Keratinocyte (primary cell): Measurements from ENCODE around the gene ECHDC3. TPM values are rescaled to one million over a fixed set of nuclear protein-coding genes. Genes with fewer than 3 reads are reported as not detected.

ENCODE experiments used
- DNase-seq: peaks from one replicate; pipeline ENCODE4 v3.0.0-alpha.2; 2011; ENCODE audit warnings: low read depth, missing footprints, low spot score
- FAIRE-seq: peaks from 2 replicates; lab custom pipeline; 2011; peaks lifted over from hg19 to GRCh38; lab: Jason Lieb, UNC
- H2AFZ ChIP-seq: 2 replicates; pipeline ENCODE4 v1.6.0; 2012; ENCODE audit warnings: low read length, control low read depth, inconsistent platforms; ENCODE audit not compliant: control insufficient read depth
- H3K27ac ChIP-seq: 2 replicates; pipeline ENCODE4 v1.5.1; 2011; ENCODE audit warnings: low read length; ENCODE audit not compliant: control insufficient read depth, insufficient read depth
- H3K27me3 ChIP-seq: 3 replicates; pipeline ENCODE4 v1.6.0; 2011; ENCODE audit warnings: low read length; ENCODE audit not compliant: control insufficient read depth, insufficient read depth; ENCODE audit errors: extremely low read depth
- H3K36me3 ChIP-seq, 2 experiments: 2 replicates in 1 of 2; 3 replicates in 1 of 2; pipeline ENCODE4 v1.5.1; 2011; ENCODE audit warnings: low read length in 2 of 2, mild to moderate bottlenecking in 1 of 2; ENCODE audit not compliant: control insufficient read depth in 2 of 2, insufficient read depth in 2 of 2; ENCODE audit errors: extremely low read depth in 1 of 2
- H3K4me1 ChIP-seq: 3 replicates; pipeline ENCODE4 v1.5.1; 2011; ENCODE audit warnings: low read length; ENCODE audit not compliant: control insufficient read depth, insufficient read depth; ENCODE audit errors: extremely low read depth
- H3K4me2 ChIP-seq: 3 replicates; pipeline ENCODE4 v1.6.0; 2011; ENCODE audit warnings: low read depth, low read length; ENCODE audit not compliant: control insufficient read depth, insufficient read depth; ENCODE audit errors: extremely low read depth
- H3K4me3 ChIP-seq, 3 experiments: fragments of 200-600 bp in 1 of 3; sonication (generic) in 1 of 3; 2 replicates in 2 of 3; 3 replicates in 1 of 3; pipeline ENCODE4 v1.5.1; 2011 to 2016; ENCODE audit warnings: low read length in 3 of 3, mild to moderate bottlenecking in 3 of 3, control low read depth in 2 of 3, inconsistent platforms in 1 of 3, low read depth in 1 of 3, mixed read lengths in 1 of 3, mixed run types in 1 of 3, moderate library complexity in 1 of 3; ENCODE audit not compliant: control insufficient read depth in 2 of 3, insufficient read depth in 2 of 3; ENCODE audit errors: extremely low read depth in 1 of 3
- H3K79me2 ChIP-seq: 2 replicates; pipeline ENCODE4 v1.6.0; 2012; ENCODE audit warnings: low read length; ENCODE audit not compliant: control insufficient read depth, insufficient read depth
- H3K9ac ChIP-seq: 3 replicates; pipeline ENCODE4 v1.6.0; 2011; ENCODE audit warnings: low read length; ENCODE audit not compliant: control insufficient read depth, insufficient read depth; ENCODE audit errors: extremely low read depth
- H3K9me1 ChIP-seq: 3 replicates; pipeline ENCODE4 v1.6.0; 2011; ENCODE audit warnings: low read length; ENCODE audit not compliant: control insufficient read depth, insufficient read depth; ENCODE audit errors: extremely low read depth
- H3K9me3 ChIP-seq: 2 replicates; pipeline ENCODE4 v1.5.1; 2012; ENCODE audit warnings: low read depth, low read length; ENCODE audit not compliant: control insufficient read depth
- H4K20me1 ChIP-seq: 3 replicates; pipeline ENCODE4 v1.6.0; 2011; ENCODE audit warnings: low read length; ENCODE audit not compliant: control insufficient read depth, insufficient read depth; ENCODE audit errors: extremely low read depth
- CTCF ChIP-seq, 3 experiments: IDR thresholded peaks in 1 of 3; conservative IDR thresholded peaks in 1 of 3; optimal IDR thresholded peaks in 1 of 3; 2 replicates in 2 of 3; 3 replicates in 1 of 3; pipeline versions ENCODE3 to v1.5.1; 2011; ENCODE audit warnings: low read length in 3 of 3, mild to moderate bottlenecking in 3 of 3, moderate library complexity in 2 of 3, control low read depth in 1 of 3, inconsistent platforms in 1 of 3; ENCODE audit not compliant: insufficient read depth in 2 of 3; ENCODE audit errors: extremely low read depth in 1 of 3
- EZH2 ChIP-seq: IDR thresholded peaks from one replicate; pipeline ENCODE4 v1.6.1; 2012; ENCODE audit warnings: inconsistent platforms, mild to moderate bottlenecking, low read length, moderate library complexity
- dilution Hi-C: fragments of 300-500 bp; cut with MboI; formaldehyde crosslinking; loops from one replicate; pipeline ENCODE4 v1.7.0; 2020; ENCODE audit warnings: low sequenced_read_pairs; ENCODE audit not compliant: extremely low pct_ligation_motif_present
- polyA plus RNA-seq, 5 experiments: library from polyadenylated mRNA; depleted of rRNA in 3 of 5; stranded (reverse) in 3 of 5; stranded (forward) in 1 of 5; unstranded in 1 of 5; fragments of >200 nt; gene quantifications; 1 replicate in 1 of 5; 2 replicates in 3 of 5; 3 replicates in 1 of 5; pipeline versions ENCODE4 v1.2.1 to v1.2.3, GENCODE V29; 2011 to 2012; ENCODE audit warnings: missing spikeins in 2 of 5, low read depth in 1 of 5, low replicate concordance in 1 of 5

The ECHDC3 gene
- polyA plus RNA-seq, 1 donor (not counting 4 experiments of a cell fraction or from before 2014, with no cell fraction given) = 3.5 TPM

DNA sequence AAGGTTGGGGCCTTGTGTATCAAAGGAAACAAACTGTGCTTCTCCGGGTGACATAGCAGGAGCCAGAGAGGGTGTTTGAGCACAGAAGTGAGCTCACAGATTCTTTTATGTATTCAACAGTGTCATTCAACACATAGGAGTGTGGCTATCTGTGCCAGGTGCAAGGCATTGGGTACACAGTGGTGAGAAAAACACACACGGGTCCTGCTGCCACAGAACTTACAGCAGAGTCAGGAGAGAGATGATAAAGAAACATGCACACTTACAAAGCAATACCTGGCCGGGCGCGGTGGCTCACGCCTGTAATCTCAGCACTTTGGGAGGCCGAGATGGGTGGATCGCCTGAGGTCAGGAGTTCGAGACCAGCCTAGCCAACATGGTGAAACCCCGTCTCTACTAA is 16.3 kb upstream of the ECHDC3 start:
- no peaks in the 10 kb centered on the region for H3K36me3 ChIP-seq
- no peak for TF ChIP-seq CTCF (optimal IDR thresholded peaks at IDR 0.05 in 1 of 3, IDR thresholded peaks at IDR 0.05 in 1 of 3, conservative IDR thresholded peaks at IDR 0.05 in 1 of 3; ENCODE audit: extremely low read depth in 1 of 3, insufficient read depth in 2 of 3, low read length in 3 of 3)
- no peak for TF ChIP-seq EZH2
- no peak overlapping the region for H3K4me2 ChIP-seq
- no peaks in the 10 kb centered on the region for H3K79me2 ChIP-seq
- no peak for DNase-seq
- H3K4me3 ChIP-seq = no peak overlapping the region
- H3K27ac ChIP-seq = no peak overlapping the region
- H3K9me3 ChIP-seq = peaks cover 2% of the 10 kb centered on the region
- H3K9me1 ChIP-seq = no peaks in the 10 kb centered on the region
- H2AFZ ChIP-seq = no peak overlapping the region
- H3K4me1 ChIP-seq = no peaks in the 10 kb centered on the region
- H3K9ac ChIP-seq = no peak overlapping the region
- no peak for FAIRE-seq
- H4K20me1 ChIP-seq = no peaks in the 10 kb centered on the region
- dilution Hi-C loops = no loop called here
- no peaks in the 10 kb centered on the region for H3K27me3 ChIP-seq

- TF ChIP-seq EZH2 (no peak), CTCF (optimal IDR thresholded peaks at IDR 0.05 in 1 of 3, IDR thresholded peaks at IDR 0.05 in 1 of 3, conservative IDR thresholded peaks at IDR 0.05 in 1 of 3; ENCODE audit: extremely low read depth in 1 of 3, insufficient read depth in 2 of 3, low read length in 3 of 3) (no peak)
- Histone ChIP-seq H3K4me1 (no peaks in the 10 kb centered on the region), H3K9me3 (peaks cover 2% of the 10 kb centered on the region), H3K4me3 (no peak overlapping the region), H3K4me2 (no peak overlapping the region), H3K9me1 (no peaks in the 10 kb centered on the region), H2AFZ (no peak overlapping the region), H3K9ac (no peak overlapping the region), H3K27me3 (no peaks in the 10 kb centered on the region), H3K36me3 (no peaks in the 10 kb centered on the region), H4K20me1 (no peaks in the 10 kb centered on the region), H3K27ac (no peak overlapping the region), H3K79me2 (no peaks in the 10 kb centered on the region)
- dilution Hi-C loops = no loop called here
- no peak for DNase-seq
- FAIRE-seq = no peak
Measured at GRCh38 chr10:11727563-11727962, 14.6 kb upstream of the ECHDC3 start.
